Ramos (cell line): ENCODE results near the gene NGRN.

ENCODE experiments used
- in situ Hi-C: fragments of 300-500 bp; cut with MboI; formaldehyde crosslinking; loops from one replicate; pipeline ENCODE4 v1.14.3; 2022; ENCODE audit warnings: low sequenced_read_pairs; ENCODE audit not compliant: unreplicated experiment

NGRN gene, protein sequence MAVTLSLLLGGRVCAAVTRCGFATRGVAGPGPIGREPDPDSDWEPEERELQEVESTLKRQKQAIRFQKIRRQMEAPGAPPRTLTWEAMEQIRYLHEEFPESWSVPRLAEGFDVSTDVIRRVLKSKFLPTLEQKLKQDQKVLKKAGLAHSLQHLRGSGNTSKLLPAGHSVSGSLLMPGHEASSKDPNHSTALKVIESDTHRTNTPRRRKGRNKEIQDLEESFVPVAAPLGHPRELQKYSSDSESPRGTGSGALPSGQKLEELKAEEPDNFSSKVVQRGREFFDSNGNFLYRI

DNA sequence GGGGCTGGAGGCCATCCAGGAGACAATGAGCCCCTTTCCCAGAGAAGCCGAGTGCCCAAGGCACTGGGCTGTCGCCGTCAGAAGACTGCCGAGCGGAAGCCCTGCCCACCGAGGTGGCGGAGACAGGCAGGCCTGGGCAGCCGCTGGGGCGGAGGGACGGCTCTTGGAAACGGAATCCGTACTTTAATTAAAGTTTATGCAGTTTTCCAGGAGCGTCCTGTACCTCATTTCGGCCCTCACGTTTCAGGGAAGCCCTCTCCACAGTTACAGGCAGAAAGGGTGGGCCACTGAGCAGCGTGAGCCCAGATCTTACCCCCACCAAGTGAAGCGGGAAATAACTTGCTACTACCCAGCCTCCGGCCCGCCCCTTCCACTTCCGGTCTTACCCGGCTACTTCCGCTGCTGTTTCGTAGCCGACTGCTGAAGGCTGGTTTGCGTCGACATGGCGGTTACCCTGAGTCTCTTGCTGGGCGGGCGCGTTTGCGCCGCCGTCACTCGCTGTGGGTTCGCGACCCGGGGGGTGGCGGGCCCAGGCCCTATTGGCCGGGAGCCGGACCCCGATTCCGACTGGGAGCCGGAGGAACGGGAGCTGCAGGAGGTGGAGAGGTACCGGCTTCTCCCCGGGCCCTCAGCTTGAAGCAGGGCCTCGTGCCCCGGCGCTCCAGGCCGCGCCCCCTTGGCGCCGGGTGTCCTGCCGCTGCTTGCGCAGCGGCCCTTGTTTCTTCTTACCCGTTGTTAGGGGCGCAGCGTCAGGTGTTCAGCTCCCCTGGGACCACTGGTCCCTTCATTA lies at the start of gene NGRN:
Gene NGRN (plus strand): TSS at position 402 of the 790 bp plus-strand sequence. CDS start 41 bp downstream, at position 443.
- in situ Hi-C loops = no loop called here

DNA sequence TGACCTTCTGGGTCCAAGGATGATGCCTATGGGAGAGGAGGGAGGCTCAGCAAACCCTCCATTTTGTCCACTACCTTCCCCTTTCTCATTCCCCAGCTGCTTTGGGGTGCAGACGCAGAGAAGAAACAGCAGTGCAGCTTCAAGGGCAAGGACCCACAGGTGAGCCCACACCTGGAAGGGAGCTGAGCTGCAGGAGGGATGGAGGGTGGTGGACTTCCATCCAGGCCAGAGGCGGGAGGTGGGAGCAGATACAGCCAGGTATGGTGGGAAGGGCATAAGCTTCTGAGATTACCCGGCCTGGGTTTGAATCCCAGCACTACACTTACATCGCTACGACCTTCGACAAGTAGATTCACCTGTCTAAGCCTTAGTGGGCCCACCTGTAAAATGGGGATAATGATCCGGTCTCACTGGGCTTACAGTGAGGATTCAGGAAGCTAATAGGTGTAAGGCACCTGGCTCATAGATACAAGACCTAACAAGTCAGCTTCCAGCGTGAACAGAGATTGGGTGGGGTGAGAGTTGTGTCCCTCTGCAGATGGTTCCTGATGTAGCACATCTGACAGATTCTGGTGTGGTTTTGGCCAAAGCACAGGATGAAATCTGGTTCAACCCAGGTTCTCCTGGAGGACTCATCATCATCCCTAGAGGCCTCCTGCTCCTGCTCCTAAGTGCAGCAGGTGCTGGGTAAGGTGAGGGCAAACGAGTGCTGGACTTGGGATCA lies 47.6 kb upstream of the NGRN start:
- in situ Hi-C loops = loop anchor here (5.0 kb wide), 1 partner anchor 56 kb away; no protein-coding TSS in a partner anchor

DNA sequence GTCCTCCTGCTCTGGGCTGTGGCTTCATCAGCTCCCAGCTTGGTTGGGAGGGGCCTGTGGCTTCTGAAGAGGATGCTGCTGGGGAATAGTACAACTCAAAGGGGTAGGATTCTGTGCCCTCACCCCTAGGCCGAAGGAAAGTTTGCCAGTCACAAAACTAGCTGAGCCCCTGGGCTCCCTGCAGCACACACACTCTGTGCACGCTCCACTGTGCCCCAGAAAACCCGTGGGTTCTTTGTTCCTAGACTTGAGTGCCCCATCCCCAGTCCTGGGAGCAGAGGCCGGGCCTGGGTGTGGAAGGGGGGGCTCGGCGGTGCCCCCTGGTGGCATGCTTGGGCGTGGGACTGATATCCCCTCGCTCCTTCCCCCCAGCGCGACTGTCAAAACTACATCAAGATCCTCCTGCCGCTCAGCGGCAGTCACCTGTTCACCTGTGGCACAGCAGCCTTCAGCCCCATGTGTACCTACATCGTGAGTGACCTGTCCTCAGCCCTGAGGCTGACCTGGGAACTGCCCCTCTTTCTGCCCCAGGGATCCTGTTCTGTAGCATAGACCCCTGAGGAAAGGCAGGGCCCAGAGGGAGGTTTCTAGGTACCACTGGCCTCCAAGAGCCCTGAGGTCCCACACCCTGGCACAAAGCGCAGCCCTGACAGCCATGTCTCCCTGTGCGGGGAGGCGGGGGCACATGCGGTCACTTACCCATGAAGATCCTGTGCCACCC lies 45.9 kb upstream of the NGRN start:
- in situ Hi-C loops = loop anchor here (5.0 kb wide), 1 partner anchor 57 kb away; no protein-coding TSS in a partner anchor

GRCh38 chr15:90221246-90221900 lies 44.1 kb upstream of the NGRN start:
- in situ Hi-C loops = no loop called here

GRCh38 chr15:90222547-90222946 lies 42.9 kb upstream of the NGRN start:
- in situ Hi-C loops = no loop called here

DNA sequence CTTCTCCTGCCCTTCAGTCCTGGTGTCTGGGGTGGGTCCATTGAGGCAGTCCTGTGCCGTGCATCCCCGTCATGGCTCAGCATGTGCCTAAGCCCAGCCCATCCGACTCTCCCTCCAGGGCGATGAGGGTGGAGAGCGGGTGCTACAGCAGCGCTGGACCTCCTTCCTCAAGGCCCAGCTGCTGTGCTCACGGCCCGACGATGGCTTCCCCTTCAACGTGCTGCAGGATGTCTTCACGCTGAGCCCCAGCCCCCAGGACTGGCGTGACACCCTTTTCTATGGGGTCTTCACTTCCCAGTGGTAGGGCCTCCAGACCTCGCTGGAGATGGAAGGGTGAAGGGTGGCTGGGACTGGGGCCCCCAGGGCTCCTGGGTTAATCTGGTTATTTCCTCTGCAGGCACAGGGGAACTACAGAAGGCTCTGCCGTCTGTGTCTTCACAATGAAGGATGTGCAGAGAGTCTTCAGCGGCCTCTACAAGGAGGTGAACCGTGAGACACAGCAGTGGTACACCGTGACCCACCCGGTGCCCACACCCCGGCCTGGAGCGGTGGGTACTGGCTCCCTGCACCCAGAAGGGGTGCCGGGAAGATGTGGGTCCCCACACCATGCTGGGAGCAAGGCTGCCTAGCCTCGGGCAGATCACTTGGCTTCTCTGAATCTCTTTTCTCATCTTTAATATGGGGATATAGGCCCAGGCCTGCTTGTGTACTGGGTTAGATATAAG lies 41.9 kb upstream of the NGRN start:
- in situ Hi-C loops = no loop called here

DNA sequence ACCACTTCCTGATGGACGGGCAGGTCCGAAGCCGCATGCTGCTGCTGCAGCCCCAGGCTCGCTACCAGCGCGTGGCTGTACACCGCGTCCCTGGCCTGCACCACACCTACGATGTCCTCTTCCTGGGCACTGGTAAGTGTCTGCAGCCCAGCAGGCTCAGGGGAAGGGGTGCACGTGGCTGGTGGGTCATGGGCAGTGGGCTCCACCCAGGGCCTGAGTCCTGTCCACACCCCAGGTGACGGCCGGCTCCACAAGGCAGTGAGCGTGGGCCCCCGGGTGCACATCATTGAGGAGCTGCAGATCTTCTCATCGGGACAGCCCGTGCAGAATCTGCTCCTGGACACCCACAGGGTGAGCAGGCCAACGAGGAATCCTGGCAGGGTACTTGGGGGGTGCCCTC lies 40.4 kb upstream of the NGRN start:
- in situ Hi-C loops = no loop called here

- in situ Hi-C loops = no loop called here
These were observed 39.8 kb upstream of the NGRN start for GRCh38 chr15:90225504-90226234.

DNA sequence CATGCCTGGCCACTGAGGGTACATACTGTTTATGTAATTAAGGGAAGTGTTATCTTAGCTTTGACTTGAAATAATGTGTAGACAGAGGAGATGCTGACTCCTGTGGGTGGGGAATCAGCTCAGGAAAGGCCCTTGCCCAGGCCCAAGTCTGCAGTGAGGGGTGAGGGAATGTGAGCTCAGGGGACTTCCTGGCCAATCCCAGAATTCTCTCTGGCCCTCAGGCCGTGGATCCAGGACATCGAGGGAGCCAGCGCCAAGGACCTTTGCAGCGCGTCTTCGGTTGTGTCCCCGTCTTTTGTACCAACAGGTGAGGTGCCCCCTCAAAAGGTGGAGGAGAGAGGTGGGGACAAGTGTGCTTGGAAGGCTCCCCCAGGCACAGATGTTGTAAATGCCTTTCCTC lies 38.1 kb upstream of the NGRN start:
- in situ Hi-C loops = no loop called here

GRCh38 chr15:90227816-90228772 lies 37.4 kb upstream of the NGRN start:
- in situ Hi-C loops = no loop called here

- in situ Hi-C loops = no loop called here
These were observed 36.5 kb upstream of the NGRN start for GRCh38 chr15:90228960-90229359.

DNA sequence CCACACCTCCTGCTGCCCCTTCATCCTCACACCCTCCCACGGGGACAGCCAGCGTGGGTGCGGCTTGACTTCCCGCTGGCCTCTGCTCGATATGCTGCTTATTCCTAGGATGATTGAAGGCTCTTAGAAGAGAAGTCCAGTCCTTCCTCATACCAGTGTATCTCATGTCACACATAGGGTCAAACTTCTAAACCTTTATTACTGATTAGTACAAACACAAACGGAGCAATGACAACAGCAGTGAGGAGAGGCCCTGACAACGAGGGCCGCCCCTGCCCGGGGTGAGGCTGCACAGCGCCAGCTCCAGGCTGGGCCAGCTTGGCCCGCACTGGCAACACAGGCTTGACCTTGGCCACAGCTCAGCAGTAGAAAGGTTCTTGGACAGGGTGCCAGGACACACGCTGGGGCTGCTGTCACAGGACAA lies 35.4 kb upstream of the NGRN start:
- in situ Hi-C loops = no loop called here

- in situ Hi-C loops = no loop called here
These were observed 34.9 kb upstream of the NGRN start for GRCh38 chr15:90230610-90231009.

- in situ Hi-C loops = no loop called here
These were observed 34.1 kb upstream of the NGRN start for GRCh38 chr15:90231028-90232017.

DNA sequence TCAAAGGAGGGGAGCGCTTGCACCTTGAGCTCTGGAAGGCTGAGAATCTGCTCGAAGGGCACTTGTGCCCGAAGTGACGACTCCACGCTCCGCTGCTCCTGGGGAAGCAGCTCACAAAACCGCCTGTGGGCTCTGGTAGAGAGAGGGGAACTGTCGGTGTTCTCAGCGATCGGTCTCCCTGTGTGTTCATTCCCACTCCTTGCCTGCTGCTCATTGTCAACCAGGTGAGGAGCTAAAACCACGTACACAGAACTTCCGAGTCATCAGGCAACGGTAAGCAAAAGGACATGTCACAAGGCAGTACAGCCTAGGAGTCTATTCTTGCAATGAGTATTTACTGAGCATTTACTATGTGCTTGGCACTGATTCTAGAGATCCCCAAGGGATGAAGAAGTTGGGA lies 33.3 kb upstream of the NGRN start:
- in situ Hi-C loops = no loop called here

- in situ Hi-C loops = no loop called here
These were observed 32.5 kb upstream of the NGRN start for GRCh38 chr15:90232941-90233386.
